Embryonic facial prominence (tissue), 1 donor: ENCODE results near the gene SH2D2A.

Experiments
- DNase-seq: peaks from one replicate; pipeline ENCODE4 v3.0.0-alpha.2; 2016; ENCODE audit errors: extremely low spot score

SH2D2A gene

GRCh38 chr1:156847591-156848460 is 31.2 kb upstream of the SH2D2A start:
- DNase-seq, result no peak

- DNase-seq, result no peak
Observed at GRCh38 chr1:156846643-156847042, 30.0 kb upstream of the SH2D2A start.

- DNase-seq, result no peak
Observed at GRCh38 chr1:156845953-156846545, 29.4 kb upstream of the SH2D2A start.

GRCh38 chr1:156845055-156845952 is 28.7 kb upstream of the SH2D2A start:
- no peak for DNase-seq

- DNase-seq, result no peak
Observed at GRCh38 chr1:156844638-156845037, 28.0 kb upstream of the SH2D2A start.

GRCh38 chr1:156844102-156844501 is 27.5 kb upstream of the SH2D2A start:
- DNase-seq, result no peak

GRCh38 chr1:156842618-156843300 is 26.1 kb upstream of the SH2D2A start:
- DNase-seq, result no peak

GRCh38 chr1:156841295-156841855 is 24.7 kb upstream of the SH2D2A start:
- no peak for DNase-seq

- DNase-seq, result no peak
Observed at GRCh38 chr1:156840898-156841279, 24.2 kb upstream of the SH2D2A start.

GRCh38 chr1:156840186-156840897 is 23.7 kb upstream of the SH2D2A start:
- DNase-seq, result no peak

GRCh38 chr1:156839426-156840109 is 22.9 kb upstream of the SH2D2A start:
- DNase-seq, result no peak

GRCh38 chr1:156838972-156839371 is 22.3 kb upstream of the SH2D2A start:
- no peak for DNase-seq

- no peak for DNase-seq
Observed at GRCh38 chr1:156836892-156837291, 20.2 kb upstream of the SH2D2A start.

GRCh38 chr1:156836041-156836654 is 19.5 kb upstream of the SH2D2A start:
- DNase-seq, result no peak

- DNase-seq, result no peak
Observed at GRCh38 chr1:156834322-156834721, 17.7 kb upstream of the SH2D2A start.

GRCh38 chr1:156833603-156834002 is 17.0 kb upstream of the SH2D2A start:
- DNase-seq, result no peak

GRCh38 chr1:156832434-156832833 is 15.8 kb upstream of the SH2D2A start:
- DNase-seq, result no peak

- DNase-seq, result no peak
Observed at GRCh38 chr1:156828400-156829124, 11.9 kb upstream of the SH2D2A start.

GRCh38 chr1:156826630-156827029 is 10.0 kb upstream of the SH2D2A start:
- DNase-seq, result no peak
